HG03060 (cell line): Measurements from ENCODE around the gene SLAMF9.
"Not testable (repeated sequence)": the region's sequence is repeated elsewhere in the genome, so short reads cannot be mapped to it uniquely, and the experiment has no call there.

ENCODE experiments used
- ATAC-seq: cut with Tn5 transposase; IDR thresholded peaks from one replicate; pipeline ENCODE4 v1.9.1; 2021; ENCODE audit warnings: low read depth, moderate number of reproducible peaks; ENCODE audit not compliant: unreplicated experiment

SLAMF9 gene

DNA sequence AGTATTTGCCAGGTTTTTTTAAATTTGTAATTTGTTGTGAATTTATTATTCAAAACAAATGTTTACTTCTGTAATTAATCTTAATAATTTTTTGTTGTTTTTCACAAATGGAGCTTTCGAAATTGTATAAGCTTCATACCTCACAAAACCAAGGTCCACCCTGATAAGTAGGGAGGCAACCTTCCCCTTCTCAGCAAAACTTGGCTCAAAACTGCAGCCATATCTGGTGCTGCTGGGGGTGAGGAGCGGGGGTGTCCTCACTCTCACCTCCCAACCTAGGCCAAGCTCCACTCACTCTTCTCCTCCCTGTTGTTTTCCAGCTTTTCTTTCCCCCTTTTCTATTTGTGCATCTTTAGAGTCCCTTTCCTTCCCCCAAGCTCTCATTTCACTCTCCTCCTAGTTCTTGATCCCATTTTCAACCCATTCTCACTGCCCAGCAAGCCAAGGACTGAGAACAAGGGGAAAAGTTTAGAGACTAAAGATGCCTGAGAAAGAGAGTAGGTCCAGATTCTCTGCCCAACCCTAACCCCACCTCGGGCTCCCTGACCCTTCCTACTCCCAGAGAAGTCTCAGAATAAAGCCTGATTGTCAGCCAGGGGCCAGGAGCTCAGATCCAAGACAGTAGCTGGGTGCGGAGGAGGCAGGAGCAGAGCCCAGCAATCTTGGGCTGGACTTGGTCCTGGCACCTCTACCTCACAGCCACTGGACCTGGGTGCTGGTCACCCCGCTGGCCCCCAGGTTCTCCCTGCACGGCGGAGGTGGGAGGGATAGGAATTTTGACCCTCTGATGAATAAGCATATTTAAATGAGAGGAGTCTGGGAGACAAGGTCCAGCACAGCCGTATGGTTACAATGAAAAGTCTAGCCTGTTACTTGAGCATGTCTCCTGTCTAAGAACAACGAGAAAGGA, 45.8 kb downstream of the SLAMF9 start:
- no peak for ATAC-seq

DNA sequence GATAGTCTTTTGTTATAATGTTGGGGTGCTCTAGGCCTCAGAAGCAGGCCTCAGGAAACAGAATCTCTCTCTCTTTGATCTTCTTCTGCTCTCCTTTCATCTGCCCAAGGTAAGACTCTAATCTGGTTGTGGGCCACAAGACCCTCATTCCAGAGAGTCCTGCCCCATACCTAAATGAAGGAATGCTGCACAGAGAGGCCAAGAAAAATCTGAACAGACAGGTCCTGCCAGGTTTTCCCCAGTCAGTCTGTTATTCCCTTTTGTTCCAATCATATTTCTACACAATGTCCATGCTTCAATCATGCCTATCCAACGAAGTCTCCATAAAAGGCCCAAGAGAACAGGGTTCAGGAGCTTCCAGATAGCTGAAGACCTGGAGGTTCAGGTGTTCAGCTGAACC, 47.1 kb downstream of the SLAMF9 start:
- no peak for ATAC-seq

DNA sequence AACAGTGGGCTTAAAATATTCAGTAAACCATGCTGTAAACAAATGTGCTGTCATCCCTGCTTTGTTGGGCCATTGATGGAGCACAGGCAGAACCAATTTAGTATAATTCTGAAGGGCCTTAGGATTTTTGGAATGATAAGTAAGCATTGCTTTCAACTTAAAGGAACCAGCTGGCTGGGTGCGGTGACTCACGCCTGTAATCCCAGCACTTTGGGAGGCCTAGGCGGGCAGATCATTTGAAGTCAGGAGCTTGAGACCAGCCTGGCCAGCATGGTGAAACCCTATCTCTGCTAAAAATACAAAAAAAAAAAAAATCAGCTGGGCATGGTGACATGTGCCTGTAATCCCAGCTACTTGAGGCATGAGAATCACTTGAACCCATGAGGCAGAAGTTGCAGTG, 50.0 kb downstream of the SLAMF9 start:
- ATAC-seq: not testable (repeated sequence)

DNA sequence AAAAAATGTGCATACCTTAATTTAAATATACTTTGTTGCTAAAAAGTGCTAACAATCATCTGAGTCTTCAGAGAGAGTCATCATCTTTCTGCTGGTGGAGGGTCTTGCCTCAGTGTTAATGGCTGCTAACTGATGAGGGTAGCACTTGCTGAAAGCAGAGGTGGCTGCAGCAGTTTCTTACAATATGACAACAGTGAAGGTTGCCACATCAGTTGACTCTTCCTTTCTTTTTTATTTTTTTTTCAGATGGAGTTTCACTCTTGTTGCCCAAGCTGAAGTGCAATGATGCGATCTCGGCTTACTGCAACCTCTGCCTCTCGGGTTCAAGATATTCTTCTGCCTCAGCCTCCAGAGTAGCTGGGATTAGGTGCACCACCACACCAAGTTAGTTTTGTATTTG, 51.5 kb downstream of the SLAMF9 start:
- no peak for ATAC-seq
